ENCODE data around the gene ANKRD9.
A peak's percentile ranks its signal among the peaks of the same experiment; 100 is the strongest.

DNA sequence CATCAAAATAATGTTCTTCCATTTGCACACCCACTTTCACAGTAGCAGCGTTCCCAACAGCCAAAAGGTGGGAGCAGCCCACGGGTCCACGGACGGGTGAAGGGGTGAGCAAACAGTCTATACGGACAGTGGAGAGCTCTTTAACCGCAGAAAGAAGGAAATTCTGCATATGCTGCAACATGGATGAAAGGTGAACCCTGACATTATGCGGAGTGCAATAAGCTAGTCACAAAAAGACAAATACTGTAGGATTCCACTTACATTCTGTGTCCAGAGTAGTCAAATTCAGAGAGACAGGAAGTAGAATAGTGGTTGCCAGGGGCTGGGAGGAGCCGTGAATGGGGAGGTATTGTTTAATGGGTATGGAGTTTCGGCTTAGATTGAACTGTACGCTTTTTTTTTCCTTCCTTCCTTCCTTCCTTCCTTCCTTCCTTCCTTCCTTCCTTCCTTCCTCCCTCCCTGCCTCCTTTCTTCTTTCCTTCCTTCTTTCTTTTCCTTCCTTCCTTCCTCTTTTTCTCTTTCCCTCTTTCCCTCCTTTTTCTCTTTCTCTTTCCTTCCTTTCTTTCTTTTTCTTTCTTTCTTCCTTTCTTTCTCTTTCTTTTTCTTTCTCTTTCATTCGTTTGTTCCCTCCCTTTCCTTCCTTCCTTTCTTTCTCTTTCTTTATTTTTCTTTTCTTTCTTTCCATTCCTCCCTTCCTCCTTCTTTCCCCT, 15.8 kb upstream of the ANKRD9 start:
- TF ChIP-seq, protein P1, sequence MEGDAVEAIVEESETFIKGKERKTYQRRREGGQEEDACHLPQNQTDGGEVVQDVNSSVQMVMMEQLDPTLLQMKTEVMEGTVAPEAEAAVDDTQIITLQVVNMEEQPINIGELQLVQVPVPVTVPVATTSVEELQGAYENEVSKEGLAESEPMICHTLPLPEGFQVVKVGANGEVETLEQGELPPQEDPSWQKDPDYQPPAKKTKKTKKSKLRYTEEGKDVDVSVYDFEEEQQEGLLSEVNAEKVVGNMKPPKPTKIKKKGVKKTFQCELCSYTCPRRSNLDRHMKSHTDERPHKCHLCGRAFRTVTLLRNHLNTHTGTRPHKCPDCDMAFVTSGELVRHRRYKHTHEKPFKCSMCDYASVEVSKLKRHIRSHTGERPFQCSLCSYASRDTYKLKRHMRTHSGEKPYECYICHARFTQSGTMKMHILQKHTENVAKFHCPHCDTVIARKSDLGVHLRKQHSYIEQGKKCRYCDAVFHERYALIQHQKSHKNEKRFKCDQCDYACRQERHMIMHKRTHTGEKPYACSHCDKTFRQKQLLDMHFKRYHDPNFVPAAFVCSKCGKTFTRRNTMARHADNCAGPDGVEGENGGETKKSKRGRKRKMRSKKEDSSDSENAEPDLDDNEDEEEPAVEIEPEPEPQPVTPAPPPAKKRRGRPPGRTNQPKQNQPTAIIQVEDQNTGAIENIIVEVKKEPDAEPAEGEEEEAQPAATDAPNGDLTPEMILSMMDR (IDR thresholded peaks at IDR 0.05 in 2 of 3, conservative IDR thresholded peaks at IDR 0.05 in 1 of 3; ENCODE audit: control insufficient read depth in 2 of 3, extremely low read depth in 1 of 3, insufficient read depth in 1 of 3, low read depth in 3 of 3, low read length in 3 of 3): no peak
- TF ChIP-seq SUZ12 (IDR thresholded peaks at IDR 0.05; ENCODE audit: unreplicated experiment) (no peak), RFX5 (IDR thresholded peaks at IDR 0.05; ENCODE audit: low read depth, low read length) (0 out of 2 replicates have a peak, but pooled peaks have one; percentile 11), YY1 (IDR thresholded peaks at IDR 0.05; ENCODE audit: low read depth, low read length) (no peak), EP300 (IDR thresholded peaks at IDR 0.05; ENCODE audit: borderline replicate concordance in 1 of 2, control insufficient read depth in 1 of 2, low read depth in 2 of 2, low read length in 2 of 2) (no peak), GABPA (IDR thresholded peaks at IDR 0.05; ENCODE audit: low read depth) (no peak), NBN (IDR thresholded peaks at IDR 0.05) (0 out of 2 replicates have a peak, but pooled peaks have one; percentile 75), BCLAF1 (IDR thresholded peaks at IDR 0.05) (no peak)
- TF ChIP-seq, protein P2, sequence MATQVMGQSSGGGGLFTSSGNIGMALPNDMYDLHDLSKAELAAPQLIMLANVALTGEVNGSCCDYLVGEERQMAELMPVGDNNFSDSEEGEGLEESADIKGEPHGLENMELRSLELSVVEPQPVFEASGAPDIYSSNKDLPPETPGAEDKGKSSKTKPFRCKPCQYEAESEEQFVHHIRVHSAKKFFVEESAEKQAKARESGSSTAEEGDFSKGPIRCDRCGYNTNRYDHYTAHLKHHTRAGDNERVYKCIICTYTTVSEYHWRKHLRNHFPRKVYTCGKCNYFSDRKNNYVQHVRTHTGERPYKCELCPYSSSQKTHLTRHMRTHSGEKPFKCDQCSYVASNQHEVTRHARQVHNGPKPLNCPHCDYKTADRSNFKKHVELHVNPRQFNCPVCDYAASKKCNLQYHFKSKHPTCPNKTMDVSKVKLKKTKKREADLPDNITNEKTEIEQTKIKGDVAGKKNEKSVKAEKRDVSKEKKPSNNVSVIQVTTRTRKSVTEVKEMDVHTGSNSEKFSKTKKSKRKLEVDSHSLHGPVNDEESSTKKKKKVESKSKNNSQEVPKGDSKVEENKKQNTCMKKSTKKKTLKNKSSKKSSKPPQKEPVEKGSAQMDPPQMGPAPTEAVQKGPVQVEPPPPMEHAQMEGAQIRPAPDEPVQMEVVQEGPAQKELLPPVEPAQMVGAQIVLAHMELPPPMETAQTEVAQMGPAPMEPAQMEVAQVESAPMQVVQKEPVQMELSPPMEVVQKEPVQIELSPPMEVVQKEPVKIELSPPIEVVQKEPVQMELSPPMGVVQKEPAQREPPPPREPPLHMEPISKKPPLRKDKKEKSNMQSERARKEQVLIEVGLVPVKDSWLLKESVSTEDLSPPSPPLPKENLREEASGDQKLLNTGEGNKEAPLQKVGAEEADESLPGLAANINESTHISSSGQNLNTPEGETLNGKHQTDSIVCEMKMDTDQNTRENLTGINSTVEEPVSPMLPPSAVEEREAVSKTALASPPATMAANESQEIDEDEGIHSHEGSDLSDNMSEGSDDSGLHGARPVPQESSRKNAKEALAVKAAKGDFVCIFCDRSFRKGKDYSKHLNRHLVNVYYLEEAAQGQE (IDR thresholded peaks at IDR 0.05; ENCODE audit: low read depth, low read length): no peak

Data from GM12878 (cell line).